Embryonic facial prominence (tissue), 1 donor: ENCODE measurements around the gene DRC3.

Experiments
- DNase-seq: peaks from one replicate; pipeline ENCODE4 v3.0.0-alpha.2; 2016; ENCODE audit errors: extremely low spot score

Gene DRC3

DNA sequence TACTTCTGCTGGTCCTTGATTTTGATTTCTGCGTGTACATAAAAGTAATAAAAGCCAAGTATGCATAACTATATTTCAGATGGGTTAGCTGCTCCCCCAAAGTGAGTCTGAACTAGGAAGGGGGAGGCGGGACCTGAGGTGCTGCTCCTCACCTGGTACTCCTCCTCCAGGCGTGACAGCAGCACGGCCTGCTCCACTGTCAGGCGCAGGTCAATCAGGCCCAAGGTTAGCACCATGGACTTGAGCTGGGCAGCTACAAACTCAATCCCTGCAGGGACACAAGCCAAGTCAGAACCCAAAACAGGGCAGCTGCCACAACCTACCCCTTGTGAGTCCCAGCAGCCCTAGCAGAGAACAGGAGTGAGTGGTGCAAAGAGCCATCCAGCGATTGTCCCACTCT lies 48.3 kb downstream of the DRC3 start:
- DNase-seq, result no peak

DNA sequence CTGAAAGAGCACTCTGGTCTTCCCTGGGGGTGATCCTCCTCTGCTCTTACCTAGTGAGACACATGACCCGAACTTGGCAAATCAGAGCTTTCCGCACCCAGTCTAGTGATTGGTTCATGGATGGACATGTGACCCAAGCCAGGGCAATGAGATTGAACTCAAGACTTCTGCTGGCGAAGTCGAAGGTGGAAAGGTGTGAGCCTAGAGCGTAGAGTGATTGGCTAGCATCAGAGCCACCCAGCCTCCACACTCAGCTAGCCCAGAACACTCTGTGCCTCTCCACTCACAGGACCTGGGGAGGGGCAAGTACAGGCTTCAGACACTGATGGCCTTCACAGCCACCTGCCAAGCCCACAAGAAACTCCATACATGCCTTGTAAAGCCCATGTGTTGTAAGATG lies 48.7 kb downstream of the DRC3 start:
- no peak for DNase-seq

DNA sequence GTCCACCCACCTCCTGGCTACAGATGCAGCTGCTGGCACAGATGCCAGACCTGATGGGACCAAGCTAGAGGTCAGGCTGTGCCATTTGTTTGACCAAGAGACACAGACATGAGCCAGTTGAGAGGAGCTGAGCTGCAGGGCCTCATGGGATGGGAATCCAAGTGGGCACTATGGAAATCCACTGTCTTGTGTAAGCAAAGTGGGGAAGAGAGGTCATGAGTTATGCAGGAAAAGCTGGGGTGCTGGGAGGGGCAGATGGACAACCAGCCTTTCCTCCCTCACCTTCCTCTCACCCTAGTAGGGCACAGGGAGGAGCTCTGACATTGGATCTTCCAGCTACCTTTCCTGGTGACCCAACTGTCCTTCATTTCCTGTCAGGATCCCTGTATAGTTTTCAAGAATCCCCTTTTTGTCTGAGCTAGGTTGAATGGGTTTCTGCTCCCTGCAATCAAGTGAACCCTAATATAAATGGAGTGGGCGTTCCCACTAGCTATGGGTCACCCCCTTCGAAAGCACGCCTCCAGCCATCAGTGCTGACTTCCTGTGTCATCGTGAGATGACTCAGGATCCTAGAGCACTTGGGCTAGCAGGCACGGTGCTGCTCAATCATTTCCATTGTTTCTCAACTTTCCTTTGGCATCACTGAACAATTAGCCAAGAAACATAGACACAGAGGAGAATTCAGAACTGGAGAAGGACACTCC lies 52.7 kb downstream of the DRC3 start:
- DNase-seq, result no peak

- DNase-seq, result no peak
Observed at GRCh38 chr17:18025945-18026776, 53.5 kb downstream of the DRC3 start.

- DNase-seq, result no peak
Observed at GRCh38 chr17:18027280-18027679, 54.6 kb downstream of the DRC3 start.

DNA sequence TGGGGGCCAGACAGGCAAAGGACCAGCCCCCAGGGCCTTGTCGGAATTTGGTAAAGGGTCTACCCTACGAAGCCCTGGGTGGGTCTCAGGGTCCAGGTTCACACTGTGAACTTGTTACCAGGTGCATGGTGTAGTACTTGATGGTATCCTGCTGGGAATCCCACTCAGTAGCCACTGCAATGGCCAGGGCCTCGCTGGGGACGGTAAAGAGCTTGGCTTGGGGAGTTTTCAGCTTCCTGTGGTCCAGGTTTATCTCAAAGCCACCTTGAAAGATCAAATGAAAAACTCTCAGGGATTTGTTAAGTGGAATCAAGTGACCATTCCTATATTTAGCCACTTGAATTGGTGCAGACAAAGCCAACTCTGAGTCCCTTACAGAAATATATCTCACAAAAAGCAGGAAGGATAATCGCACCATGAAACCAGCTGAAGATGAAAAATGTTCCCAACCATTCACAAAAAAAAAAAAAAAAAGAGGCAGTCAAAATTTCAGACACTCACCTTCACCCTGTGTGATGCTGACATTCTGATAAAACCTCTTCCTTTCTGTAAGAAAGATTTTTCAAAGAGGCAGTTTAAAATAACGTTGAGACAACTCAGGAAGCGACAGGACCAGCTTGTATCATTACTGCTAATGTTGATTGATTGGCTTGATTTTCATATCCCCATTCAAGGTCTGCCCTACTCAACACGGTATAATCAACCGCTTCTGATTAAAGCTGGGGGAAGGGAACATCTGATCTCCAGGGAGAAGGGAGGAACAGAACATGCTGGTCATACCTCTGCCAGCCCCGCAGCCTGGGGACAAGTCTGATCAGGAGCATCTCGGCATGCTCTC lies 55.7 kb downstream of the DRC3 start:
- no peak for DNase-seq

DNA sequence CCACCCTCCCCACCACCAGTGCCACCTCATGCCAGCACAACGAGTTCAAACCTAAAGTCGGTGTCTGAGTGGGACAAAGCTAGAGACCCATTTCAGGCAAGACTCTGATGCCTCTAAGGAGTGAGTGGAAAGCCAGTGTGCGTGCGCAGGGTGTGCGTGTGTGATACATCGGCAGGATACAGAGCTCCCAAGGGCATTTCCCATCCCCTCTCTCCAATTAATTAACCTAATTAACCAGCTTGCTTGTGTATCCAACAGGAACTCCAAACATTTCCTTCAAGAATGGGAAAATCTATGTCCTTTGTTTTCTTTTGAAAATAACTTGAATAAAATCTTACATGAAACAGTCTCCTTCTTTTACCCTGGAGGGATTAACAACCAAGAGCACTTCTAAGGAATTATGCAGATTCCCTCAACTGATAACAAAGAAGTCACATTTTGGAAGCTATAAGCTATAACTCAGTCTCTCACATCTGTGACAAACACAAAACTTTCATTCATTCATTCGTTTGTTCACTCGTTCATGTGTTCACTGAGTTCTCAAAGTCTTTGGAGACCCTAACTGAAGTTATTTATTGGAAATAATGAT lies 56.4 kb downstream of the DRC3 start:
- no peak for DNase-seq

GRCh38 chr17:18031955-18032354 lies 59.3 kb downstream of the DRC3 start:
- DNase-seq, result no peak

DNA sequence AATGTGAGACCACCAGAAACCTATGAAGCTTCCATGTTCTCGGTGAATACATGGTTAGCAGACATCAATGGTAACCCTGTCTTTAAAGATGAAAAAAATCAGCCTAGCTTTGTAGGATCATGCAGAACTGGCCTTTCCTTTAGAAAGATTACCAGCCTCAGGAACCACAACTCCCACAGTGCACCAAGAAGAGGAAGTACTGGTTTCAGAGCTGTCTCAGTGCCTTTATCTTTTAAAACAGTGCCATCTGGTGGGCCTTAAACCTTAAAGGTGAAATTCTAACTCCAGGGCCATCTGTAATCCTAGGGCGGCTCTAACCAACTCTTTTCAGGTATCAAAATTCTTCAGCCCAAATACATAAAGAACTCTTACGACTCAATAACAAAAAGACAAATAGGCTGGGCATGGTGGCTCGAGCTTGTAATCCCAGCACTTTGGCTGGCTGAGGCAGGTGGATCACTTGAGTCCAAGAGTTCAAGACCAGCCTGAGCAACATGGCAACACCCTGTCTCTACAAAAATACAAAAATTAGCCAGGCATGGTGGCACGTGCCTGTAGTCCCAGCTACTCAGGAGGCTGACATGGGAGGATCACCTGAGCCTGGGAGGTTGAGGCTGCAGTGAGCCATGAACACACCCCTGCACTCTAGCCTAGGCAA lies 60.9 kb downstream of the DRC3 start:
- peak; percentile 76 for DNase-seq

- no peak for DNase-seq
Observed at GRCh38 chr17:18035704-18036103, 63.0 kb downstream of the DRC3 start.

GRCh38 chr17:18037486-18037885 lies 64.8 kb downstream of the DRC3 start:
- no peak for DNase-seq

DNA sequence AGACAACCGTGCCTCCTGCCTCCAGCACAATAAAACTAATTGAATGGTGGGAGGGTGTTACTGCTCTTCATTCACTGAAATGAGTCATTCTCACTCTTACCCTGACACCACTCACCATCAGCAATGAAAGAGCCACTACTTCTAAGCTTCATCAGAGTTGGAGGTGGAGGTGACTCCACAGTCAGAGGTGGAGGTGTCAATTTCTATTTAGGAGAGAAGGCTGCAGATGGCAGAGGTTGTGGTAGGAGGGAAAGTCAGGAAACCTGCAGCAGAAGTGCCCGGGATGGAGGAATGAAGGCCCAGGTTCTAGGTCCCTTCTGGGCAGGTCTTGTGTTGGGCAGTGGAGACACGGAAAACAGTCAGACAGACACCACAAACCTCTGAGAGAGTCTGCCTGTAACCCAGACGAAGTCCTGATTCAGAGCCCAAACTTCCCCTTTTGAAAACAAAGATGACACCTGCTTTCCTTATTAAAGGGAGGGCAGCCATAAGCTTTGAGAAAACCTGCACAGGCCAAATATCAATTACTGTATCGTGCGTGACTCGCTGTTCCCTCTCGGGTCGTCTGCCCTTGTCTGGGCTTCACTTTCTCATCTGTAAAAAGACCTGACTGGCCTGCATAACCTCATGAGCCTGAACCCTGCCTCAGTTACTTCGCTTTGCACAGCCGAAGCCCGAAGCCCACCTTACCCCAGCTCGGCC lies 65.6 kb downstream of the DRC3 start:
- DNase-seq, result no peak

DNA sequence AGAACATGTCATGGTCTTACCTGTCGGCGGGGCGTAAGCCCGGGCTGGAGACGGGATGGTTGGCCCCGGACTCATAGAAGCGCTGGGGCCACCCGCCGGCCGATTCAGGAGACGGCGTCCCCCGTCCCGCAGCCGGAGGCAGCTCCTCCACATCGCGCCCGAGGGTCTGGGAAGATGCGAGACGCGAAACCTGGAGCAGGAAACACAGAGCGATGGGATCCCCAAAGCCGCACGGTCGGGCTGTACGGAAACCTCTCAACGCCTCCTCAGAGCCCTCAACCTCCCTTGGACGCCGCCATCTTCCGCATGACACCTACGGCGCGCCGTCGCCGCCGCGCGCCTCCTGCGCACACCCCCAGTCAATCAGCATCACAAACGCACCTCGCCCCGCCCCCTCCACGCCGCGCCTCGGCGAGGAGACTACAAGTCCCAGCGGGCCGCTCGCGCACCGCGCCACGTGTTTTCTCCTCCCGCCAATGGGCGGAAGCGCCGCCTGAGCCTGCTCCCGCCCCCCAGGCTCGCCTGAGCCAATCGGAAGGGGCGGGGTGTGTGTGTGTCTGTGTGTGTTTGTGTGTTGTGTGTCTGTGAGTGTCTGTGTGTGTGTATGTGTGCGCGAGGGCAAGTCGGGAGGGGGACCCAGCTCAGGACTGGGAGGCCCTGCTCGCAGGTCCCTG lies 66.3 kb downstream of the DRC3 start, which contains the start of the genes ATPAF2 and GID4:
ATPAF2 (minus strand) TSS at position 308 of the 674 bp plus-strand sequence; CDS start at position 153, 155 bp downstream.
GID4 (plus strand) TSS at position 548 of the 674 bp plus-strand sequence; CDS start at position 605, 57 bp downstream.
- DNase-seq, result peak; percentile 94

DNA sequence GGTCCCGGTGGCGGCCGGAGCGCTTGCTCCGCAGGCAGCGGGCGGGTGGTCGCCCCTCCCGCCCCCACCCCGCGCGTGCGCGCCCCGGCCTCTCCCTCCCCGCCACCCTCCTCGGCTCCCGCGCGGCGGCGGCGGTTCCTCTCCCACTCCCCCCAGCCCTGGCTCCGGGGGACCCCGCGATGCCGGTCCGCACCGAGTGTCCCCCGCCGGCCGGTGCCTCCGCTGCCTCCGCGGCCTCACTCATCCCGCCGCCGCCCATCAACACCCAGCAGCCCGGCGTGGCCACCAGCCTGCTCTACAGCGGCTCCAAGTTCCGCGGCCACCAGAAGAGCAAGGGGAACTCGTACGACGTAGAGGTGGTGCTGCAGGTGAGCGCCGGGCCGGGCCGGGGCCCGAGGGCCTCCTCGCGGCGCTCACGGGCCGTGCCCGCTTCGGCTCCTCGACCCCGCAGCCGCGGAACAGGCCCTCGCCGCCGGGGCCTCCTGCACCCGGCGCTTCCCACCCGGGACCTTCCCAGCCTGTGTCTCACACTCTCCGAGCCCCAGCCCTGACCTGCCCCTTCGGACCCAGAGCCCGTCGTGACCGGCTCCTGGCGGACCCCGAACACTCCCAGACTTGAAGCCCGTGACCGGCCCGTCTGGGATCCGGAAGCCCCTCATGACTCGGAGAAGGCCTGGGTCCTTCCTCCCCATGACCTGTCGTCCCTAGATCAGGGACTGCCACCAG lies 67.0 kb downstream of the DRC3 start:
- no peak for DNase-seq

- no peak for DNase-seq
Observed at GRCh38 chr17:18040261-18040858, 67.7 kb downstream of the DRC3 start.

- DNase-seq, result no peak
Observed at GRCh38 chr17:18041776-18042175, 69.1 kb downstream of the DRC3 start.

DNA sequence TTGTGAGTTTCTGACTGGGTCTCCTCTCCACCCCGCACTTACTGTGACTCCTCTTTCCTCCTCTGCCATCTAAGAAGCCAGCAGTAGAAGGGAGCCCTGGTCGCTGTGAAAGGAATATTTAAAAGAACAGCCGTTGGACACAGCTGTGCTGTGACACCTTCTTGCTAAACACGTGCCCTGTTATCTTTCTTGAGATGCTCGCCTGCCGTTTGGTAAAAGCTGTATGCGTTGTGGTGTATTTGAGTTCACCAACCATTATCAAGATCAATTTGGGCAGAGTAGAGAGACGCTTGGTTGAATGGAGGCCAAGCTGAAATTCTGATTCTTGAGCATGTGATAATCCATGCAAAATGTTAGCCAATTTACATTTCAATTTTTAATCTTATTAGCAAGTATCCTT lies 70.3 kb downstream of the DRC3 start:
- no peak for DNase-seq

DNA sequence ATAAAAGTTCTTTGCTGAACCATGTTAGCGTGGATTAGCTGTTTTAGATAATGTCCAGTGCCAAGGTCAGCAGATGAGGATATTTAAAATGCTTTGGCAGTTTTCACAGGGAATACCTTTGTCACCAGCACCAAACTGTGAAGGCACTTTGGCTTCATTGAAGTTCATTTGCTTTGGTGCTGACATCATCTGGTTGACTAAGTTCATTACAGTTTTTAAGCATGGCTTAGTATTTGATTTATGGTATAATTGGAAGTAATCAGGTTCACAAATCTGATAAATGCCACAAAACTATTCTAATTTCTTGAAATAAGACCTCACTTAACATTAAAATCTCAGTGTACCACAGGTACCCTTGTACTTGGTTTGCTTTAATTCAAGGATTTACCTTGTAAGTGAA lies 70.8 kb downstream of the DRC3 start:
- DNase-seq, result no peak

- no peak for DNase-seq
Observed at GRCh38 chr17:18044609-18045008, 71.9 kb downstream of the DRC3 start.
